HCT116 (cell line): ENCODE results near the gene TJAP1. TPM values are rescaled to one million over a fixed set of nuclear protein-coding genes. Genes with fewer than 3 reads are reported as not detected.

ENCODE experiments used
- ATAC-seq: fragments of 200-7000 bp; cut with Tn5 transposase; 2 replicates; pipeline ENCODE4 v1.9.1; 2020; ENCODE audit warnings: mild to moderate bottlenecking, moderate library complexity
- BruUV-seq: library from RNA; stranded (reverse); fragments of 400-500 nt; replicated peaks from 2 replicates; lab custom pipeline; 2021; lab: Mats Ljungman, UMichigan
- CTCF ChIA-PET: fragments of 300-600 bp; sonication (Branson Sonifier 250); formaldehyde crosslinking; loops from one replicate; lab custom pipeline; 2021; ENCODE audit warnings: antibody characterized with exemption; lab: Charles Lee
- POLR2A ChIA-PET: fragments of 300-600, 350-600 bp; sonication (Branson Sonifier 250); formaldehyde crosslinking; loops from one replicate; lab custom pipeline; 2021; ENCODE audit warnings: antibody characterized with exemption; lab: Charles Lee
- RAD21 ChIA-PET, 2 experiments: fragments of 300-600 bp; sonication (Branson Sonifier 250); formaldehyde crosslinking; loops; one replicate each; lab custom pipeline; 2023; ENCODE audit warnings: low total read pairs in 2 of 2; ENCODE audit not compliant: uncharacterized antibody in 2 of 2, unreplicated experiment in 2 of 2, low non-redundant PET in 1 of 2; lab: Charles Lee
- DNase-seq: peaks from one replicate; pipeline ENCODE4 v3.0.0-alpha.2; 2010; ENCODE audit warnings: low read depth, low spot score
- H2AFZ ChIP-seq: fragments of 200-600 bp; shearing (Covaris generic), sonication (generic); 2 replicates; pipeline ENCODE4 v1.6.1; 2017; ENCODE audit warnings: low read depth, mixed run types, mixed read lengths, antibody characterized with exemption, low read length; ENCODE audit not compliant: poor library complexity, severe bottlenecking
- H3K27ac ChIP-seq: 2 replicates; pipeline ENCODE4 v1.5.1; 2012; ENCODE audit warnings: low read depth, low read length
- H3K27me3 ChIP-seq: fragments of 200-600 bp; sonication (generic); 2 replicates; pipeline ENCODE4 v1.6.1; 2016; ENCODE audit warnings: mixed run types, low read length, mixed read lengths; ENCODE audit not compliant: insufficient read depth
- H3K36me3 ChIP-seq, 2 experiments: fragments of 200-500 bp in 1 of 2; fragments of 200-600 bp in 1 of 2; sonication (Bioruptor generic) in 1 of 2; sonication (generic) in 1 of 2; 2 replicates each; pipeline versions ENCODE4 v1.5.1 to v1.6.1; 2014 to 2016; ENCODE audit warnings: low read length in 2 of 2, inconsistent platforms in 1 of 2, mixed read lengths in 1 of 2, mixed run types in 1 of 2; ENCODE audit not compliant: insufficient read depth in 2 of 2, control insufficient read depth in 1 of 2
- H3K4me1 ChIP-seq, 2 experiments: fragments of 200-600 bp in 1 of 2; sonication (generic) in 1 of 2; 2 replicates each; pipeline versions ENCODE4 v1.5.1 to v1.6.1; 2012 to 2017; ENCODE audit warnings: low read length in 2 of 2, inconsistent platforms in 1 of 2, mild to moderate bottlenecking in 1 of 2, mixed read lengths in 1 of 2, mixed run types in 1 of 2, moderate library complexity in 1 of 2; ENCODE audit not compliant: insufficient read depth in 2 of 2, control insufficient read depth in 1 of 2
- H3K4me2 ChIP-seq: fragments of 200-600 bp; sonication (generic); 2 replicates; pipeline ENCODE4 v1.6.1; 2017; ENCODE audit warnings: mixed run types, low read length, mixed read lengths
- H3K4me3 ChIP-seq, 2 experiments: fragments of 200-600 bp in 1 of 2; sonication (generic) in 1 of 2; replicated peaks in 1 of 2; 2 replicates each; pipeline ENCODE4 v1.5.1; 2011 to 2016; ENCODE audit warnings: low read length in 2 of 2, control low read depth in 1 of 2, low read depth in 1 of 2, mild to moderate bottlenecking in 1 of 2, mixed read lengths in 1 of 2, mixed run types in 1 of 2
- H3K79me2 ChIP-seq: fragments of 200-600 bp; sonication (generic); 2 replicates; pipeline ENCODE4 v1.6.1; 2017; ENCODE audit warnings: mild to moderate bottlenecking, mixed run types, low read length, moderate library complexity, mixed read lengths; ENCODE audit not compliant: insufficient read depth
- H3K9ac ChIP-seq: fragments of 200-600 bp; sonication (generic); 2 replicates; pipeline ENCODE4 v1.6.1; 2016; ENCODE audit warnings: low read length, mixed read lengths
- H3K9me2 ChIP-seq: fragments of 200-600 bp; sonication (generic), shearing (Covaris generic); 2 replicates; pipeline ENCODE4 v1.6.1; 2017; ENCODE audit warnings: mixed run types, mild to moderate bottlenecking, moderate library complexity; ENCODE audit not compliant: insufficient read depth
- H3K9me3 ChIP-seq, 2 experiments: fragments of 200-500 bp in 1 of 2; fragments of 200-600 bp in 1 of 2; sonication (Bioruptor generic) in 1 of 2; sonication (generic) in 1 of 2; 2 replicates each; pipeline ENCODE4 v1.6.1; 2014 to 2017; ENCODE audit warnings: low read length in 2 of 2, mixed read lengths in 2 of 2, inconsistent platforms in 1 of 2, low read depth in 1 of 2, mild to moderate bottlenecking in 1 of 2, mixed run types in 1 of 2, moderate library complexity in 1 of 2; ENCODE audit not compliant: control insufficient read depth in 1 of 2, insufficient read depth in 1 of 2
- H4K20me1 ChIP-seq: fragments of 200-600 bp; sonication (generic), shearing (Covaris generic); 2 replicates; pipeline ENCODE4 v1.6.1; 2017; ENCODE audit warnings: mixed run types, mild to moderate bottlenecking, moderate library complexity; ENCODE audit not compliant: insufficient read depth
- CBX3 ChIP-seq: IDR thresholded peaks from 2 replicates; pipeline ENCODE4 v1.6.1; 2012; ENCODE audit warnings: low read depth
- ELF1 ChIP-seq: IDR thresholded peaks from 2 replicates; pipeline ENCODE4 v1.6.1; 2012; ENCODE audit warnings: low read depth, borderline replicate concordance
- POLR2A ChIP-seq: IDR thresholded peaks from 2 replicates; pipeline ENCODE4 v1.7.0; 2011; ENCODE audit warnings: borderline replicate concordance; ENCODE audit not compliant: insufficient read depth, insufficient read length; ENCODE audit errors: extremely low read depth
- RAD21 ChIP-seq: IDR thresholded peaks from 2 replicates; pipeline ENCODE4 v1.6.1; 2012; ENCODE audit warnings: low read depth, mild to moderate bottlenecking
- intact Hi-C: fragments of 100-400 bp; cut with micrococcal nuclease; formaldehyde crosslinking; loops from 2 replicates; pipeline ENCODE4 v1.10.0; 2022
- total RNA-seq: library from RNA; stranded (reverse); gene quantifications from one replicate; pipeline ENCODE4 v1.2.1, GENCODE V29; 2021; ENCODE audit not compliant: unreplicated experiment
- TF ChIP-seq, protein P1 (sequence below), 3 experiments: fragments of 200-600 bp in 1 of 3; sonication (generic) in 1 of 3; IDR thresholded peaks in 2 of 3; conservative IDR thresholded peaks in 1 of 3; 2 replicates each; pipeline ENCODE4 v1.5.1; 2012 to 2017; ENCODE audit warnings: low read depth in 2 of 3, low read length in 2 of 3, antibody characterized with exemption in 1 of 3, borderline replicate concordance in 1 of 3, control low read depth in 1 of 3, mild to moderate bottlenecking in 1 of 3, mixed read lengths in 1 of 3, mixed run types in 1 of 3, moderate library complexity in 1 of 3; ENCODE audit not compliant: insufficient read depth in 1 of 3
- TF ChIP-seq, protein P2 (sequence below): IDR thresholded peaks from 2 replicates; pipeline ENCODE4 v1.6.1; 2012; ENCODE audit warnings: low read depth

The TJAP1 gene
- total RNA-seq, 1 experiment from 2014 or later = 45.2 TPM

DNA sequence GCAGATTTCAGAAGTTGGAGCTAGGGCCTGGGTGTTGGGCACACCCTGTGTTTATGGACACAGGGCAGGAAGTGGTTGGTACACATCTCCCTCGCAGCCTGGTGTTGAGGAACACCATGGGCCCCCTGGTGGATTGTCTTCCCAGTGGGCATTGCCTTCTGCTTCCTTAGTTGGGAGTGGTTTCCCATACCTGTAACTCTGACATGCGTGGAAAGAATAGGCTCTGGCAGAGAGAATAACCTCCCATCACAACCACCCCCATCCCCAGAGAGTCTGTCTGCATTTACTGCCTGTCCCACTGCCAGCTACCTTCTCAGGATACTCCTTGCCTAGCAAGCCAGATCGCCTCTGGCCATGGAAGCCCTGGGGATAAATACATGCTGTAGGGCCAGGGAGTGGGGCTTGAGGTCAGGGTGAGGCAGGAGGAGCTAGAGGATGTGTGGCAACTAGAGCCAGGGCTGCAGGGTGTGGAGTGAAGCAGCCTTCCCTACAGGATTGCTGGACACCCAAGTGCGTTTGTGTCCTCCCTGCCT lies 18.1 kb downstream of the TJAP1 start:
- H3K4me3 ChIP-seq = 0 out of 4 replicates have a peak overlapping the region, but pooled peaks of 1 of the 2 experiments have one; percentile 11
- peak overlapping the region; percentile 54 for H3K9ac ChIP-seq
- BruUV-seq = no TSS peak
- H2AFZ ChIP-seq = no peak overlapping the region
- H3K79me2 ChIP-seq = peaks cover 41% of the 10 kb centered on the region
- H3K36me3 ChIP-seq = peaks cover 4 to 29% of the 10 kb centered on the region in 2 experiments; a peak in 3 of 4 replicates
- no peaks in the 10 kb centered on the region for H3K27me3 ChIP-seq
- no peaks in the 10 kb centered on the region for H3K9me3 ChIP-seq
- TF ChIP-seq RAD21 (peak; percentile 51), CBX3 (no peak), ELF1 (no peak), POLR2A (no peak)
- TF ChIP-seq, protein P1, sequence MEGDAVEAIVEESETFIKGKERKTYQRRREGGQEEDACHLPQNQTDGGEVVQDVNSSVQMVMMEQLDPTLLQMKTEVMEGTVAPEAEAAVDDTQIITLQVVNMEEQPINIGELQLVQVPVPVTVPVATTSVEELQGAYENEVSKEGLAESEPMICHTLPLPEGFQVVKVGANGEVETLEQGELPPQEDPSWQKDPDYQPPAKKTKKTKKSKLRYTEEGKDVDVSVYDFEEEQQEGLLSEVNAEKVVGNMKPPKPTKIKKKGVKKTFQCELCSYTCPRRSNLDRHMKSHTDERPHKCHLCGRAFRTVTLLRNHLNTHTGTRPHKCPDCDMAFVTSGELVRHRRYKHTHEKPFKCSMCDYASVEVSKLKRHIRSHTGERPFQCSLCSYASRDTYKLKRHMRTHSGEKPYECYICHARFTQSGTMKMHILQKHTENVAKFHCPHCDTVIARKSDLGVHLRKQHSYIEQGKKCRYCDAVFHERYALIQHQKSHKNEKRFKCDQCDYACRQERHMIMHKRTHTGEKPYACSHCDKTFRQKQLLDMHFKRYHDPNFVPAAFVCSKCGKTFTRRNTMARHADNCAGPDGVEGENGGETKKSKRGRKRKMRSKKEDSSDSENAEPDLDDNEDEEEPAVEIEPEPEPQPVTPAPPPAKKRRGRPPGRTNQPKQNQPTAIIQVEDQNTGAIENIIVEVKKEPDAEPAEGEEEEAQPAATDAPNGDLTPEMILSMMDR (IDR thresholded peaks at IDR 0.05 in 2 of 3, conservative IDR thresholded peaks at IDR 0.05 in 1 of 3; ENCODE audit: borderline replicate concordance in 1 of 3, insufficient read depth in 1 of 3, low read depth in 2 of 3, low read length in 2 of 3) = peak; percentile 30 to 52 (median 41); a peak in 4 of 6 replicates
- TF ChIP-seq, protein P2, sequence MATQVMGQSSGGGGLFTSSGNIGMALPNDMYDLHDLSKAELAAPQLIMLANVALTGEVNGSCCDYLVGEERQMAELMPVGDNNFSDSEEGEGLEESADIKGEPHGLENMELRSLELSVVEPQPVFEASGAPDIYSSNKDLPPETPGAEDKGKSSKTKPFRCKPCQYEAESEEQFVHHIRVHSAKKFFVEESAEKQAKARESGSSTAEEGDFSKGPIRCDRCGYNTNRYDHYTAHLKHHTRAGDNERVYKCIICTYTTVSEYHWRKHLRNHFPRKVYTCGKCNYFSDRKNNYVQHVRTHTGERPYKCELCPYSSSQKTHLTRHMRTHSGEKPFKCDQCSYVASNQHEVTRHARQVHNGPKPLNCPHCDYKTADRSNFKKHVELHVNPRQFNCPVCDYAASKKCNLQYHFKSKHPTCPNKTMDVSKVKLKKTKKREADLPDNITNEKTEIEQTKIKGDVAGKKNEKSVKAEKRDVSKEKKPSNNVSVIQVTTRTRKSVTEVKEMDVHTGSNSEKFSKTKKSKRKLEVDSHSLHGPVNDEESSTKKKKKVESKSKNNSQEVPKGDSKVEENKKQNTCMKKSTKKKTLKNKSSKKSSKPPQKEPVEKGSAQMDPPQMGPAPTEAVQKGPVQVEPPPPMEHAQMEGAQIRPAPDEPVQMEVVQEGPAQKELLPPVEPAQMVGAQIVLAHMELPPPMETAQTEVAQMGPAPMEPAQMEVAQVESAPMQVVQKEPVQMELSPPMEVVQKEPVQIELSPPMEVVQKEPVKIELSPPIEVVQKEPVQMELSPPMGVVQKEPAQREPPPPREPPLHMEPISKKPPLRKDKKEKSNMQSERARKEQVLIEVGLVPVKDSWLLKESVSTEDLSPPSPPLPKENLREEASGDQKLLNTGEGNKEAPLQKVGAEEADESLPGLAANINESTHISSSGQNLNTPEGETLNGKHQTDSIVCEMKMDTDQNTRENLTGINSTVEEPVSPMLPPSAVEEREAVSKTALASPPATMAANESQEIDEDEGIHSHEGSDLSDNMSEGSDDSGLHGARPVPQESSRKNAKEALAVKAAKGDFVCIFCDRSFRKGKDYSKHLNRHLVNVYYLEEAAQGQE = no peak
- ChIA-PET CTCF (interaction anchor here (0.7 to 3.1 kb wide), 6 partner anchors 8 to 321 kb away, joined by 3 to 25 read pairs (median 14); no protein-coding TSS in a partner anchor), POLR2A (interaction anchor here (1.1 to 1.4 kb wide), 2 partner anchors 12 to 18 kb away, joined by 3 to 4 read pairs; partner anchors contain the start of gene TJAP1), RAD21 (interaction anchor here (0.9 kb wide), 2 partner anchors 15 to 38 kb away, joined by 3 read pairs; partner anchors contain the start of gene LRRC73 (in 1 of the 2))
- intact Hi-C loops = loop anchor here (5.0 kb wide), 1 partner anchor 593 kb away; no protein-coding TSS in a partner anchor
- H4K20me1 ChIP-seq = no peaks in the 10 kb centered on the region
- ATAC-seq (peak; percentile 54), DNase-seq (no peak)
- H3K9me2 ChIP-seq = no peaks in the 10 kb centered on the region
- peak overlapping the region; percentile 57 for H3K27ac ChIP-seq
- H3K4me1 ChIP-seq = peaks cover 27 to 50% of the 10 kb centered on the region in 2 experiments
- peak overlapping the region; percentile 76 for H3K4me2 ChIP-seq
